Chondrocyte (in vitro differentiated cells): ENCODE results near the gene RAPGEF3. TPM values are rescaled to one million over a fixed set of nuclear protein-coding genes. Genes with fewer than 3 reads are reported as not detected.

Source experiments
- DNase-seq: peaks from one replicate; pipeline ENCODE4 v3.0.0; 2021; ENCODE audit warnings: mixed read lengths, low spot score
- H3K27ac Mint-ChIP-seq: one replicate; pipeline ENCODE4 v1.8.0; 2021; ENCODE audit warnings: mild to moderate bottlenecking, moderate library complexity, mixed read lengths; ENCODE audit not compliant: unreplicated experiment
- H3K27me3 Mint-ChIP-seq: 2 replicates; pipeline ENCODE4 v1.8.0; 2021; ENCODE audit warnings: low read depth, mixed read lengths
- H3K36me3 Mint-ChIP-seq: 2 replicates; pipeline ENCODE4 v1.8.0; 2021; ENCODE audit warnings: low read depth, mixed read lengths
- H3K4me1 Mint-ChIP-seq: 2 replicates; pipeline ENCODE4 v1.8.0; 2021; ENCODE audit warnings: low read depth, mild to moderate bottlenecking, mixed read lengths
- H3K4me3 Mint-ChIP-seq: one replicate; pipeline ENCODE4 v1.8.0; 2021; ENCODE audit warnings: mild to moderate bottlenecking, moderate library complexity, mixed read lengths; ENCODE audit not compliant: unreplicated experiment
- H3K9me3 Mint-ChIP-seq: 2 replicates; pipeline ENCODE4 v1.8.0; 2021; ENCODE audit warnings: low read depth, mixed read lengths
- total RNA-seq: library from RNA; stranded (reverse); gene quantifications from 3 replicates; pipeline ENCODE4 v1.2.1, GENCODE V29; 2021
- TF ChIP-seq, protein P1 (sequence below): fragments of 200-600 bp; sonication (generic); IDR thresholded peaks from 2 replicates; pipeline ENCODE4 v1.5.0; 2021; ENCODE audit warnings: antibody characterized with exemption, mild to moderate bottlenecking, moderate library complexity

RAPGEF3 gene
- total RNA-seq, 1 donor from 2014 or later, result 1.3 TPM

DNA sequence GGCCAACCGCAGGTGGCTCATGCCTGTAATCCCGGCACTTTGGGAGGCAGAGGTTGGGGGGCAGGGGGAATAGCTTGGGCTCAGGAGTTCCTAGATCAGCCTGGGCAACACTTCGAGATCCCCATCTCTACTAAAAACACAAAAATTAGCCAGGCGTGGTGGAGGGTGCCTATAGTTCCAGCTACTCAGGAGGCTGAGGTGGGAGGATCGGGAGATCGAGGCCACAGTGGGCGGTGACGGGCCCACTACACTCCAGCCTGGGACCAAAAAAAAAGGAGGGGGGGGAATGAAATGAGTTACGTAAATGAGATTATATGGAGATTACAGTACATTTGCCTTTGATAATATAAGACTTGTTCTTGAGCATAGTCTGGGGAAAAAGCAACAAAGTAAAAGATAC is 54.0 kb downstream of the RAPGEF3 start:
- peak overlapping the region; percentile 92 for H3K4me3 Mint-ChIP-seq
- DNase-seq, result no peak
- H3K9me3 Mint-ChIP-seq, result no peaks in the 10 kb centered on the region

DNA sequence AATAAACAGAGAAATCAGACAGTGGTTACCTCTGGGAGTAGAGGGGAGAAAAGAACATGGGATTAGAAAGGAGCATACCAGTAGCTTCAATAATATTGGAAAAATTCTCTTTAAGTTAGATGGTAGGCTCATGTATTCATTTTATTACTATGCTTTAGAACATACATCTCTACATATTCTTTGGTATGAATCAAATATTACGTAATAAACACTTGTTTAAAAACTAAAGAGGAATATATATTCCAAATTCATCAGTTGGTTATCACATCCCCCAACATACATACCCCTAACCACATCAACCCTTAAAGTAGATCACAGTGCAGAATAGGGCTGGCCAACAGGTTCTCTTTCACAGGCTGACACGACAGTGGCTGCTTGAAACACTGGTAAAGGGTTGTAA is 58.4 kb downstream of the RAPGEF3 start:
- H3K4me1 Mint-ChIP-seq, result peaks cover 19% of the 10 kb centered on the region
- no peak overlapping the region for H3K4me3 Mint-ChIP-seq
- no peak for DNase-seq
- H3K27ac Mint-ChIP-seq, result no peak overlapping the region
- no peaks in the 10 kb centered on the region for H3K27me3 Mint-ChIP-seq
- H3K9me3 Mint-ChIP-seq, result no peaks in the 10 kb centered on the region
- TF ChIP-seq, protein P1, sequence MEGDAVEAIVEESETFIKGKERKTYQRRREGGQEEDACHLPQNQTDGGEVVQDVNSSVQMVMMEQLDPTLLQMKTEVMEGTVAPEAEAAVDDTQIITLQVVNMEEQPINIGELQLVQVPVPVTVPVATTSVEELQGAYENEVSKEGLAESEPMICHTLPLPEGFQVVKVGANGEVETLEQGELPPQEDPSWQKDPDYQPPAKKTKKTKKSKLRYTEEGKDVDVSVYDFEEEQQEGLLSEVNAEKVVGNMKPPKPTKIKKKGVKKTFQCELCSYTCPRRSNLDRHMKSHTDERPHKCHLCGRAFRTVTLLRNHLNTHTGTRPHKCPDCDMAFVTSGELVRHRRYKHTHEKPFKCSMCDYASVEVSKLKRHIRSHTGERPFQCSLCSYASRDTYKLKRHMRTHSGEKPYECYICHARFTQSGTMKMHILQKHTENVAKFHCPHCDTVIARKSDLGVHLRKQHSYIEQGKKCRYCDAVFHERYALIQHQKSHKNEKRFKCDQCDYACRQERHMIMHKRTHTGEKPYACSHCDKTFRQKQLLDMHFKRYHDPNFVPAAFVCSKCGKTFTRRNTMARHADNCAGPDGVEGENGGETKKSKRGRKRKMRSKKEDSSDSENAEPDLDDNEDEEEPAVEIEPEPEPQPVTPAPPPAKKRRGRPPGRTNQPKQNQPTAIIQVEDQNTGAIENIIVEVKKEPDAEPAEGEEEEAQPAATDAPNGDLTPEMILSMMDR, result no peak
- peaks cover 13% of the 10 kb centered on the region for H3K36me3 Mint-ChIP-seq

More for the DNA sequence above, 54.0 kb downstream of the RAPGEF3 start:
- peaks cover 29% of the 10 kb centered on the region for H3K4me1 Mint-ChIP-seq
- peaks cover 4% of the 10 kb centered on the region for H3K36me3 Mint-ChIP-seq
- peak overlapping the region; percentile 85 for H3K27ac Mint-ChIP-seq
- H3K27me3 Mint-ChIP-seq, result no peaks in the 10 kb centered on the region
- TF ChIP-seq, protein P1, result no peak

DNA sequence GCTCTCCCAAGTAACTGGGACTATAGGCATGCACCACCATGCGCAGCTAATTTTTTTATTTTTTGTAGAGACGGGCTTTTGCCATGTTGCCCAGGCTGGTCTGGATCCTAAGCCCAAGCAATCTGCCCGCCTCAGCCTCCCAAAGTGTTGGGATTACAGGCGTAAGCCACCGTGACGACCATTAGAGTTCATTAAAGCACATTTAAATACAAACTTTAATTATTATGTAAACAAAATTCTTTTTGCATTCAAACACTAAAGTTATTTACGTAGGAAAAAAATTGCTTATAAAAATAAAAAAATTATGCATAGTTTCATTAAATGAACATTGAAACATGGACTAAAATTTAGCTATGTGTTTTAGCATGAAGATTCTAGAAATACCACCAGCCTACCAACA is 60.0 kb downstream of the RAPGEF3 start:
- Mint-ChIP-seq H3K27ac (no peak overlapping the region), H3K27me3 (no peaks in the 10 kb centered on the region), H3K36me3 (peaks cover 21% of the 10 kb centered on the region), H3K9me3 (no peaks in the 10 kb centered on the region), H3K4me3 (no peak overlapping the region), H3K4me1 (peaks cover 7% of the 10 kb centered on the region)
- no peak for DNase-seq
- TF ChIP-seq, protein P1, result no peak

DNA sequence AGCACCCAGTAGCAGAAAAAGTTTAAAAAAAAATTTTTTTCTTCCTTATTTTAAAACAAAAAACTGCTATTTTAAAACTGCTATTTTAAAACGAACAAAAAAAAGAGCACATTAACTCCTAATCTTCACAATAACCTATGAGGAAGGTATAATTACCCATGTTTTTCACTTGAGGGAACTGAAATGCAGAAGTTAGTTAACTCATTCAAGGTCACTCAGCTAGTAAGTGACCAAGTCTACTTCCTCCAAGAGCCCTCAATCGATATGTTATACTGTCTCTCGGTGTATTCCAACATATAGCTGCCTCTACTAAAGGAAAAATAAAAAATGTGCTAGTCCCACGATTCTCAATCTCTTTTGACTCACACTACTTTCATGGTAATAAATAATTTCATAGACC is 60.6 kb downstream of the RAPGEF3 start:
- TF ChIP-seq, protein P1, result no peak
- Mint-ChIP-seq H3K9me3 (no peaks in the 10 kb centered on the region), H3K4me1 (peaks cover 2% of the 10 kb centered on the region), H3K27me3 (no peaks in the 10 kb centered on the region), H3K4me3 (no peak overlapping the region), H3K36me3 (peaks cover 22% of the 10 kb centered on the region), H3K27ac (no peak overlapping the region)
- no peak for DNase-seq

DNA sequence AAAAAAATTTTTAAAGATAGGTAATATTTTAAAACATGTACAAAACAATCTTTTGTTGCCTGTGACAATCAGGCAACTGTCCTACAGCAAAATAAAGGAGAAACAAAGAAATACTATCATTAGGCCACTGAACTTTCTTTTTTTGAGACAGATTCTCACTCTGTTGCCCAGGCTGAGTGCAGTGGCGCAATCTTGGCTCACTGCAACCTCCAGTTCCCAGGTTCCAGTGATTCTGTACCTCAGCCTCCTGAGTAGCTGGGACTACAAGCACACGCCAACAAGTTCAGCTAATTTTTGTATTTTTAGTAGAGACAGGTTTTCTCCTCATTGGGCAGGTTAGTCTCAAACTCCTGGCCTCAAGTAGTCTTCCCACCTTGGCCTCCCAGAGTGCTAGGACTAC is 69.5 kb downstream of the RAPGEF3 start:
- no peaks in the 10 kb centered on the region for H3K4me1 Mint-ChIP-seq
- TF ChIP-seq, protein P1, result no peak
- peaks cover 18% of the 10 kb centered on the region for H3K36me3 Mint-ChIP-seq

More for the DNA sequence above, 69.5 kb downstream of the RAPGEF3 start:
- no peaks in the 10 kb centered on the region for H3K27me3 Mint-ChIP-seq
- peaks cover 3% of the 10 kb centered on the region for H3K9me3 Mint-ChIP-seq
- no peak overlapping the region for H3K27ac Mint-ChIP-seq
- no peak for DNase-seq
- no peak overlapping the region for H3K4me3 Mint-ChIP-seq
